H1 (cell line): Measurements from ENCODE around the gene TRIM38. TPM values are rescaled to one million over a fixed set of nuclear protein-coding genes. Genes with fewer than 3 reads are reported as not detected.

Experiments used
- JUND ChIP-seq: IDR thresholded peaks from 2 replicates; pipeline ENCODE4 v1.6.1; 2011; ENCODE audit warnings: mild to moderate bottlenecking, improper control_type of control experiment, low read length
- KDM1A ChIP-seq: fragments of 200-600, 300-600 bp; sonication (generic); IDR thresholded peaks from 2 replicates; pipeline ENCODE4 v1.7.1; 2016; ENCODE audit warnings: mild to moderate bottlenecking, low read length, borderline replicate concordance
- POLR2AphosphoS5 ChIP-seq: IDR thresholded peaks from 2 replicates; pipeline ENCODE4 v1.6.1; 2011; ENCODE audit warnings: low read depth, low read length
- SP1 ChIP-seq: IDR thresholded peaks from 2 replicates; pipeline ENCODE4 v1.6.1; 2011; ENCODE audit warnings: low read depth, low read length
- SUZ12 ChIP-seq: fragments of 200-600 bp; sonication (generic); IDR thresholded peaks from 2 replicates; pipeline ENCODE4 v1.6.1; 2012; ENCODE audit warnings: mild to moderate bottlenecking, inconsistent platforms, low read length, moderate library complexity, mixed read lengths
- TCF12 ChIP-seq: IDR thresholded peaks from 2 replicates; pipeline ENCODE4 v1.6.1; 2011; ENCODE audit warnings: low read depth, mild to moderate bottlenecking, low read length
- ZNF274 ChIP-seq: IDR thresholded peaks from 2 replicates; pipeline ENCODE4 v1.7.0; 2012; ENCODE audit warnings: low read length, borderline replicate concordance; ENCODE audit errors: extremely low read depth
- polyA plus RNA-seq, 7 experiments: library from polyadenylated mRNA; depleted of rRNA in 3 of 7; stranded (reverse) in 5 of 7; unstranded in 2 of 7; fragments of >200 nt in 5 of 7; fragments of 200-250 nt in 2 of 7; gene quantifications; 1 replicate in 5 of 7; 2 replicates in 1 of 7; 4 replicates in 1 of 7; pipeline versions ENCODE4 v1.2.1 to v1.2.3, GENCODE V29; 2011 to 2013; ENCODE audit warnings: missing spikeins in 2 of 7, mixed read lengths in 2 of 7
- total RNA-seq: library from RNA; stranded (reverse); fragmentation: NEBNext Ultra II Directional; extraction: Animal tissue kit (Norgen Biotek cat#: 25700); gene quantifications from 2 replicates; pipeline ENCODE4 v1.2.1, GENCODE V29; 2021
- TF ChIP-seq, protein P1 (sequence below): fragments of 300-600 bp; sonication (generic); IDR thresholded peaks from 2 replicates; pipeline ENCODE4 v1.7.1; 2012; ENCODE audit warnings: low read length, moderate library complexity, mild to moderate bottlenecking, inconsistent platforms; ENCODE audit not compliant: insufficient replicate concordance
- TF ChIP-seq, protein P2 (sequence below): IDR thresholded peaks from 2 replicates; pipeline ENCODE4 v1.6.1; 2011; ENCODE audit warnings: low read depth, mild to moderate bottlenecking, low read length; ENCODE audit not compliant: insufficient read depth

Gene TRIM38
- total and polyA plus RNA-seq, 2 of the 8 experiments (the other 6 are each of a cell fraction or from before 2014, with no cell fraction given), result 0.43 to 0.56 TPM

DNA sequence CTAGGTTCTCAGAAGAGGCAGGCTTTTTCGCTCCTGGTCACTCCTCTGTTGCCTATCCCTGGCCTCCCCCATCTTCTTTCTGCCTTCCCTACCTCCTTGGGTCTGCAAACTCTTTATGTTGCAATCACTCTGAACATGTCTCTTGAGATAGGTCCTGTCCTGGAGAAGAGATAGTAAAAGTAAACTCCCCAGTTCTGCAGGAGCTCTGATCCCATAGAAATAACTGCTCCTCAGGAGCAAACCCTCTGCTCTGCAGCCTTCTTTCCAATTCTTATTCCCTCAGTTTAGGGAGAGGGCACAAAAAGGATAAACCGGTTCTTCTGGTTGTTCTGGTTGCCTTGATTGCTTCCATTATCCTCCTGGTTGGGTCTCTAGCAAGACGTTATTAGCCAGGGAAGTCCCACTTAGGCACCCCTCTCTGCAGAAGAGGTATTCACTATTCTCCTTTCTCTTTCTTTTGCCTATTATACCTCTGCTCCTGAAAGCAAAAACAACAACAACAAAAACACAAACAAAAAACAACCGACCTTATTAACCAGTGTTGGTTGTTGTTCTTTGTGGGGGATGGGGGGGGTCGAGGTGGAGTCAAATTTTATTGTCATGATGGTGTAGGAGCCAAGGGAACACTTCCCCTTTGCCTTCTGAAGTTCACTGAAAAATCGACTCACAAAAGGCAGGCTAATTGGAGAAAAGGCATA, 973 bp downstream of the TRIM38 start (continued):
- TF ChIP-seq, protein P1, sequence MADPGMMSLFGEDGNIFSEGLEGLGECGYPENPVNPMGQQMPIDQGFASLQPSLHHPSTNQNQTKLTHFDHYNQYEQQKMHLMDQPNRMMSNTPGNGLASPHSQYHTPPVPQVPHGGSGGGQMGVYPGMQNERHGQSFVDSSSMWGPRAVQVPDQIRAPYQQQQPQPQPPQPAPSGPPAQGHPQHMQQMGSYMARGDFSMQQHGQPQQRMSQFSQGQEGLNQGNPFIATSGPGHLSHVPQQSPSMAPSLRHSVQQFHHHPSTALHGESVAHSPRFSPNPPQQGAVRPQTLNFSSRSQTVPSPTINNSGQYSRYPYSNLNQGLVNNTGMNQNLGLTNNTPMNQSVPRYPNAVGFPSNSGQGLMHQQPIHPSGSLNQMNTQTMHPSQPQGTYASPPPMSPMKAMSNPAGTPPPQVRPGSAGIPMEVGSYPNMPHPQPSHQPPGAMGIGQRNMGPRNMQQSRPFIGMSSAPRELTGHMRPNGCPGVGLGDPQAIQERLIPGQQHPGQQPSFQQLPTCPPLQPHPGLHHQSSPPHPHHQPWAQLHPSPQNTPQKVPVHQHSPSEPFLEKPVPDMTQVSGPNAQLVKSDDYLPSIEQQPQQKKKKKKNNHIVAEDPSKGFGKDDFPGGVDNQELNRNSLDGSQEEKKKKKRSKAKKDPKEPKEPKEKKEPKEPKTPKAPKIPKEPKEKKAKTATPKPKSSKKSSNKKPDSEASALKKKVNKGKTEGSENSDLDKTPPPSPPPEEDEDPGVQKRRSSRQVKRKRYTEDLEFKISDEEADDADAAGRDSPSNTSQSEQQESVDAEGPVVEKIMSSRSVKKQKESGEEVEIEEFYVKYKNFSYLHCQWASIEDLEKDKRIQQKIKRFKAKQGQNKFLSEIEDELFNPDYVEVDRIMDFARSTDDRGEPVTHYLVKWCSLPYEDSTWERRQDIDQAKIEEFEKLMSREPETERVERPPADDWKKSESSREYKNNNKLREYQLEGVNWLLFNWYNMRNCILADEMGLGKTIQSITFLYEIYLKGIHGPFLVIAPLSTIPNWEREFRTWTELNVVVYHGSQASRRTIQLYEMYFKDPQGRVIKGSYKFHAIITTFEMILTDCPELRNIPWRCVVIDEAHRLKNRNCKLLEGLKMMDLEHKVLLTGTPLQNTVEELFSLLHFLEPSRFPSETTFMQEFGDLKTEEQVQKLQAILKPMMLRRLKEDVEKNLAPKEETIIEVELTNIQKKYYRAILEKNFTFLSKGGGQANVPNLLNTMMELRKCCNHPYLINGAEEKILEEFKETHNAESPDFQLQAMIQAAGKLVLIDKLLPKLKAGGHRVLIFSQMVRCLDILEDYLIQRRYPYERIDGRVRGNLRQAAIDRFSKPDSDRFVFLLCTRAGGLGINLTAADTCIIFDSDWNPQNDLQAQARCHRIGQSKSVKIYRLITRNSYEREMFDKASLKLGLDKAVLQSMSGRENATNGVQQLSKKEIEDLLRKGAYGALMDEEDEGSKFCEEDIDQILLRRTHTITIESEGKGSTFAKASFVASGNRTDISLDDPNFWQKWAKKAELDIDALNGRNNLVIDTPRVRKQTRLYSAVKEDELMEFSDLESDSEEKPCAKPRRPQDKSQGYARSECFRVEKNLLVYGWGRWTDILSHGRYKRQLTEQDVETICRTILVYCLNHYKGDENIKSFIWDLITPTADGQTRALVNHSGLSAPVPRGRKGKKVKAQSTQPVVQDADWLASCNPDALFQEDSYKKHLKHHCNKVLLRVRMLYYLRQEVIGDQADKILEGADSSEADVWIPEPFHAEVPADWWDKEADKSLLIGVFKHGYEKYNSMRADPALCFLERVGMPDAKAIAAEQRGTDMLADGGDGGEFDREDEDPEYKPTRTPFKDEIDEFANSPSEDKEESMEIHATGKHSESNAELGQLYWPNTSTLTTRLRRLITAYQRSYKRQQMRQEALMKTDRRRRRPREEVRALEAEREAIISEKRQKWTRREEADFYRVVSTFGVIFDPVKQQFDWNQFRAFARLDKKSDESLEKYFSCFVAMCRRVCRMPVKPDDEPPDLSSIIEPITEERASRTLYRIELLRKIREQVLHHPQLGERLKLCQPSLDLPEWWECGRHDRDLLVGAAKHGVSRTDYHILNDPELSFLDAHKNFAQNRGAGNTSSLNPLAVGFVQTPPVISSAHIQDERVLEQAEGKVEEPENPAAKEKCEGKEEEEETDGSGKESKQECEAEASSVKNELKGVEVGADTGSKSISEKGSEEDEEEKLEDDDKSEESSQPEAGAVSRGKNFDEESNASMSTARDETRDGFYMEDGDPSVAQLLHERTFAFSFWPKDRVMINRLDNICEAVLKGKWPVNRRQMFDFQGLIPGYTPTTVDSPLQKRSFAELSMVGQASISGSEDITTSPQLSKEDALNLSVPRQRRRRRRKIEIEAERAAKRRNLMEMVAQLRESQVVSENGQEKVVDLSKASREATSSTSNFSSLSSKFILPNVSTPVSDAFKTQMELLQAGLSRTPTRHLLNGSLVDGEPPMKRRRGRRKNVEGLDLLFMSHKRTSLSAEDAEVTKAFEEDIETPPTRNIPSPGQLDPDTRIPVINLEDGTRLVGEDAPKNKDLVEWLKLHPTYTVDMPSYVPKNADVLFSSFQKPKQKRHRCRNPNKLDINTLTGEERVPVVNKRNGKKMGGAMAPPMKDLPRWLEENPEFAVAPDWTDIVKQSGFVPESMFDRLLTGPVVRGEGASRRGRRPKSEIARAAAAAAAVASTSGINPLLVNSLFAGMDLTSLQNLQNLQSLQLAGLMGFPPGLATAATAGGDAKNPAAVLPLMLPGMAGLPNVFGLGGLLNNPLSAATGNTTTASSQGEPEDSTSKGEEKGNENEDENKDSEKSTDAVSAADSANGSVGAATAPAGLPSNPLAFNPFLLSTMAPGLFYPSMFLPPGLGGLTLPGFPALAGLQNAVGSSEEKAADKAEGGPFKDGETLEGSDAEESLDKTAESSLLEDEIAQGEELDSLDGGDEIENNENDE, result peak; percentile 27
- TF ChIP-seq SP1 (peak; percentile 97), JUND (no peak; the same call in 1 of the 2 replicates), SUZ12 (no peak), POLR2AphosphoS5 (peak; percentile 92), TCF12 (peak; percentile 93), ZNF274 (no peak), KDM1A (0 out of 2 replicates have a peak, but pooled peaks have one; percentile 38)
- TF ChIP-seq, protein P2, sequence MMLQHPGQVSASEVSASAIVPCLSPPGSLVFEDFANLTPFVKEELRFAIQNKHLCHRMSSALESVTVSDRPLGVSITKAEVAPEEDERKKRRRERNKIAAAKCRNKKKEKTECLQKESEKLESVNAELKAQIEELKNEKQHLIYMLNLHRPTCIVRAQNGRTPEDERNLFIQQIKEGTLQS, result no peak
